ENCODE measurements around the gene VMP1.
"Not testable (repeated sequence)": the region's sequence is repeated elsewhere in the genome, so short reads cannot be mapped to it uniquely, and the experiment has no call there.

Gene VMP1

GRCh38 chr17:59783221-59784047, 76.0 kb downstream of the VMP1 start:
- DNase-seq, result no peak

GRCh38 chr17:59785091-59785799, 77.8 kb downstream of the VMP1 start:
- no peak for DNase-seq

GRCh38 chr17:59786213-59786535, 78.7 kb downstream of the VMP1 start:
- DNase-seq, result no peak

- DNase-seq, result peak; percentile 15 to 97
Measured at GRCh38 chr17:59786536-59787319, 79.3 kb downstream of the VMP1 start.

GRCh38 chr17:59789849-59790248, 82.4 kb downstream of the VMP1 start:
- DNase-seq, result not testable (repeated sequence)

- DNase-seq, result not testable (repeated sequence)
Measured at GRCh38 chr17:59790418-59790817, 83.0 kb downstream of the VMP1 start.

GRCh38 chr17:59790910-59791309, 83.5 kb downstream of the VMP1 start:
- no peak for DNase-seq

GRCh38 chr17:59791603-59792457, 84.4 kb downstream of the VMP1 start:
- no peak for DNase-seq

- DNase-seq, result not testable (repeated sequence)
Measured at GRCh38 chr17:59792458-59792823, 85.0 kb downstream of the VMP1 start.

- DNase-seq, result peak in 1 of 2 donors; percentile 8
Measured at GRCh38 chr17:59793205-59793604, 85.8 kb downstream of the VMP1 start.

- no peak for DNase-seq
Measured at GRCh38 chr17:59796138-59796537, 88.7 kb downstream of the VMP1 start.

- DNase-seq, result no peak
Measured at GRCh38 chr17:59796785-59797205, 89.3 kb downstream of the VMP1 start.

GRCh38 chr17:59798111-59798510, 90.7 kb downstream of the VMP1 start:
- no peak for DNase-seq

GRCh38 chr17:59800530-59800942, 93.1 kb downstream of the VMP1 start:
- no peak for DNase-seq

- no peak for DNase-seq
Measured at GRCh38 chr17:59802160-59802559, 94.7 kb downstream of the VMP1 start.

- no peak for DNase-seq
Measured at GRCh38 chr17:59804901-59805465, 97.5 kb downstream of the VMP1 start.

- not testable (repeated sequence) for DNase-seq
Measured at GRCh38 chr17:59806322-59806721, 98.9 kb downstream of the VMP1 start.

- no peak for DNase-seq
Measured at GRCh38 chr17:59807892-59808509, 100.5 kb downstream of the VMP1 start.

GRCh38 chr17:59810894-59811153, 103.4 kb downstream of the VMP1 start:
- no peak for DNase-seq

- DNase-seq, result no peak
Measured at GRCh38 chr17:59811209-59811608, 103.8 kb downstream of the VMP1 start.

- peak in 1 of 2 donors; percentile 77 for DNase-seq
Measured at GRCh38 chr17:59812139-59812538, 104.7 kb downstream of the VMP1 start.

GRCh38 chr17:59814276-59814675, 106.8 kb downstream of the VMP1 start:
- DNase-seq, result no peak

Measured in bone marrow (tissue), 2 donors.